HG02642 (cell line): ENCODE data around the gene TRAK2.
"Not testable (repeated sequence)": the region's sequence is repeated elsewhere in the genome, so short reads cannot be mapped to it uniquely, and the experiment has no call there.

Experiments used
- ATAC-seq: cut with Tn5 transposase; IDR thresholded peaks from one replicate; pipeline ENCODE4 v1.9.1; 2021; ENCODE audit warnings: mild to moderate bottlenecking; ENCODE audit not compliant: unreplicated experiment, poor library complexity

The TRAK2 gene

GRCh38 chr2:201451292-201452057, at the start of gene TRAK2, which contains the start of gene STRADB:
TSS of gene TRAK2 (minus strand) at chr2:201451458. CDS start at chr2:201420507, 30,951 bp downstream.
TSS of gene STRADB (plus strand) at chr2:201451740. CDS start at chr2:201454841, 3,101 bp downstream.
- ATAC-seq: peak; percentile 96

- no peak for ATAC-seq
Observed at GRCh38 chr2:201500534-201500933, 49.3 kb upstream of the TRAK2 start.

- no peak for ATAC-seq
Observed at GRCh38 chr2:201496785-201497184, 45.5 kb upstream of the TRAK2 start.

- no peak for ATAC-seq
Observed at GRCh38 chr2:201490291-201490690, 39.0 kb upstream of the TRAK2 start.

GRCh38 chr2:201484805-201485204, 33.5 kb upstream of the TRAK2 start:
- ATAC-seq: no peak

GRCh38 chr2:201483758-201484157, 32.5 kb upstream of the TRAK2 start:
- not testable (repeated sequence) for ATAC-seq

GRCh38 chr2:201483342-201483741, 32.1 kb upstream of the TRAK2 start:
- no peak for ATAC-seq

GRCh38 chr2:201482543-201482942, 31.3 kb upstream of the TRAK2 start:
- no peak for ATAC-seq

GRCh38 chr2:201472411-201472810, 21.2 kb upstream of the TRAK2 start:
- no peak for ATAC-seq

- ATAC-seq: no peak
Observed at GRCh38 chr2:201471732-201472393, 20.6 kb upstream of the TRAK2 start.

GRCh38 chr2:201470821-201471731, 19.8 kb upstream of the TRAK2 start:
- ATAC-seq: no peak

GRCh38 chr2:201467666-201468065, 16.4 kb upstream of the TRAK2 start:
- ATAC-seq: no peak

GRCh38 chr2:201466050-201466675, 14.9 kb upstream of the TRAK2 start:
- no peak for ATAC-seq

GRCh38 chr2:201465524-201465971, 14.3 kb upstream of the TRAK2 start:
- no peak for ATAC-seq

GRCh38 chr2:201464547-201464946, 13.3 kb upstream of the TRAK2 start:
- no peak for ATAC-seq

- no peak for ATAC-seq
Observed at GRCh38 chr2:201460532-201460931, 9.3 kb upstream of the TRAK2 start.

GRCh38 chr2:201458381-201458780, 7.1 kb upstream of the TRAK2 start:
- no peak for ATAC-seq

GRCh38 chr2:201452922-201453643, 1.8 kb upstream of the TRAK2 start:
- no peak for ATAC-seq
